Measurements from ENCODE around the gene HARBI1. TPM values are rescaled to one million over a fixed set of nuclear protein-coding genes. Genes with fewer than 3 reads are reported as not detected.
A peak's percentile ranks its signal among the peaks of the same experiment; 100 is the strongest.

The HARBI1 gene
- polyA plus RNA-seq, 1 donor from 2014 or later = 9.5 TPM

GRCh38 chr11:46618837-46619236 is 1.8 kb upstream of the HARBI1 start:
- no peaks in the 10 kb centered on the region for H3K27me3 ChIP-seq (ENCODE audit: insufficient read depth, low read depth, low read length)
- H2AFZ ChIP-seq (ENCODE audit: low read depth, low read length) = no peak overlapping the region
- peak overlapping the region; percentile 82 for H3K4me2 ChIP-seq (ENCODE audit: low read length)
- no peaks in the 10 kb centered on the region for H4K20me1 ChIP-seq (ENCODE audit: insufficient read depth)
- H3F3A ChIP-seq (ENCODE audit: insufficient read depth, low read length, poor library complexity, severe bottlenecking) = no peaks in the 10 kb centered on the region
- H3K9me3 ChIP-seq (ENCODE audit: low read length) = no peaks in the 10 kb centered on the region
- H3K9me2 ChIP-seq (ENCODE audit: insufficient read depth, low read length) = no peaks in the 10 kb centered on the region
- peak overlapping the region; percentile 72 for H3K4me3 ChIP-seq (ENCODE audit: low read length)
- H3K9ac ChIP-seq (ENCODE audit: low read length) = no peak overlapping the region
- peaks cover 27% of the 10 kb centered on the region for H3K79me2 ChIP-seq (replicated peaks; ENCODE audit: insufficient read depth, low read length)
- H3K36me3 ChIP-seq (ENCODE audit: insufficient read depth, low read length) = no peaks in the 10 kb centered on the region
- TF ChIP-seq EZH2 (IDR thresholded peaks at IDR 0.05; ENCODE audit: borderline replicate concordance, insufficient read depth, low read length, poor library complexity, severe bottlenecking) (no peak), POLR2AphosphoS5 (IDR thresholded peaks at IDR 0.05) (no peak), EP300 (conservative IDR thresholded peaks at IDR 0.05; ENCODE audit: poor library complexity, severe bottlenecking) (no peak), REST (IDR thresholded peaks at IDR 0.05; ENCODE audit: borderline replicate concordance) (no peak), TAF1 (IDR thresholded peaks at IDR 0.05; ENCODE audit: low read depth) (no peak), SMC3 (conservative IDR thresholded peaks at IDR 0.05; ENCODE audit: poor library complexity) (no peak), RAD21 (conservative IDR thresholded peaks at IDR 0.05) (no peak), MXI1 (conservative IDR thresholded peaks at IDR 0.05; ENCODE audit: poor library complexity, severe bottlenecking) (no peak)
- TF ChIP-seq, protein P1, sequence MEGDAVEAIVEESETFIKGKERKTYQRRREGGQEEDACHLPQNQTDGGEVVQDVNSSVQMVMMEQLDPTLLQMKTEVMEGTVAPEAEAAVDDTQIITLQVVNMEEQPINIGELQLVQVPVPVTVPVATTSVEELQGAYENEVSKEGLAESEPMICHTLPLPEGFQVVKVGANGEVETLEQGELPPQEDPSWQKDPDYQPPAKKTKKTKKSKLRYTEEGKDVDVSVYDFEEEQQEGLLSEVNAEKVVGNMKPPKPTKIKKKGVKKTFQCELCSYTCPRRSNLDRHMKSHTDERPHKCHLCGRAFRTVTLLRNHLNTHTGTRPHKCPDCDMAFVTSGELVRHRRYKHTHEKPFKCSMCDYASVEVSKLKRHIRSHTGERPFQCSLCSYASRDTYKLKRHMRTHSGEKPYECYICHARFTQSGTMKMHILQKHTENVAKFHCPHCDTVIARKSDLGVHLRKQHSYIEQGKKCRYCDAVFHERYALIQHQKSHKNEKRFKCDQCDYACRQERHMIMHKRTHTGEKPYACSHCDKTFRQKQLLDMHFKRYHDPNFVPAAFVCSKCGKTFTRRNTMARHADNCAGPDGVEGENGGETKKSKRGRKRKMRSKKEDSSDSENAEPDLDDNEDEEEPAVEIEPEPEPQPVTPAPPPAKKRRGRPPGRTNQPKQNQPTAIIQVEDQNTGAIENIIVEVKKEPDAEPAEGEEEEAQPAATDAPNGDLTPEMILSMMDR (IDR thresholded peaks at IDR 0.05; ENCODE audit: poor library complexity, severe bottlenecking) = no peak
- H3K27ac ChIP-seq (ENCODE audit: low read length) = no peak overlapping the region

- H3K36me3 ChIP-seq (ENCODE audit: insufficient read depth, low read length) = no peaks in the 10 kb centered on the region
- no peaks in the 10 kb centered on the region for H3K9me3 ChIP-seq (ENCODE audit: low read length)
- H4K20me1 ChIP-seq (ENCODE audit: insufficient read depth) = no peaks in the 10 kb centered on the region
- peak overlapping the region; percentile 85 for H3K9ac ChIP-seq (ENCODE audit: low read length)
- H3K27ac ChIP-seq (ENCODE audit: low read length) = peak overlapping the region; percentile 89
- H3K4me2 ChIP-seq (ENCODE audit: low read length) = peak overlapping the region; percentile 82
- no peaks in the 10 kb centered on the region for H3K27me3 ChIP-seq (ENCODE audit: insufficient read depth, low read depth, low read length)
- no peaks in the 10 kb centered on the region for H3F3A ChIP-seq (ENCODE audit: insufficient read depth, low read length, poor library complexity, severe bottlenecking)
- peak overlapping the region; percentile 72 for H3K4me3 ChIP-seq (ENCODE audit: low read length)
- H2AFZ ChIP-seq (ENCODE audit: low read depth, low read length) = peak overlapping the region; percentile 72
- H3K9me2 ChIP-seq (ENCODE audit: insufficient read depth, low read length) = no peaks in the 10 kb centered on the region
- TF ChIP-seq RAD21 (conservative IDR thresholded peaks at IDR 0.05) = peak; percentile 1
- TF ChIP-seq, protein P1 (IDR thresholded peaks at IDR 0.05; ENCODE audit: poor library complexity, severe bottlenecking) = no peak
- H3K79me2 ChIP-seq (replicated peaks; ENCODE audit: insufficient read depth, low read length) = peaks cover 27% of the 10 kb centered on the region
These were observed 916 bp upstream of the HARBI1 start for GRCh38 chr11:46617972-46618314.
